Lower leg skin (tissue), 4 donors: Measurements from ENCODE around the gene MS4A3. TPM values are rescaled to one million over a fixed set of nuclear protein-coding genes. Genes with fewer than 3 reads are reported as not detected.
"Not testable (repeated sequence)": the region's sequence is repeated elsewhere in the genome, so short reads cannot be mapped to it uniquely, and the experiment has no call there.

ENCODE experiments used
- DNase-seq, 2 donors: peaks; one replicate each; pipeline ENCODE4 v3.0.0-alpha.2; 2019; ENCODE audit warnings: low spot score in 2 of 2
- H3K4me3 ChIP-seq: fragments of 200-600 bp; sonication (generic); 2 replicates; pipeline ENCODE4 v1.5.1; 2017; ENCODE audit warnings: mild to moderate bottlenecking, low read depth; ENCODE audit not compliant: poor library complexity, severe bottlenecking
- POLR2A ChIP-seq, 2 donors: fragments of 450-650 bp; IDR thresholded peaks; one replicate each; pipeline ENCODE4 v1.6.1; 2016 to 2017; ENCODE audit warnings: antibody characterized with exemption in 2 of 2, mild to moderate bottlenecking in 1 of 2, moderate library complexity in 1 of 2
- WGBS, 2 donors: methylation state at CpG; one replicate each; pipeline ENCODE4 v1.1.5; 2018; 5-methylcytosine and 5-hydroxymethylcytosine counted together
- intact Hi-C: fragments of 100-400 bp; cut with DNase I; formaldehyde crosslinking; loops from one replicate; pipeline ENCODE4 v1.15.0; 2023; ENCODE audit warnings: low total_unique reads
- total RNA-seq, 4 donors: library from RNA; depleted of rRNA; stranded (reverse); fragments of >200 nt; gene quantifications; one replicate each; pipeline ENCODE4 v1.1.0, GENCODE V29; 2016
- TF ChIP-seq, protein P1 (sequence below), 3 donors: fragments of 450-650 bp; IDR thresholded peaks; one replicate each; pipeline ENCODE4 v1.5.1; 2016; ENCODE audit warnings: antibody characterized with exemption in 3 of 3, mild to moderate bottlenecking in 3 of 3, moderate library complexity in 2 of 3

MS4A3 gene
- total RNA-seq, 4 donors from 2014 or later = not detected

- H3K4me3 ChIP-seq = no peak overlapping the region
- no peak for DNase-seq
- intact Hi-C loops = no loop called here
- WGBS, 2 donors = 81 to 87% methylated on average over 1 of the region's 1 CpG
- TF ChIP-seq, protein P1, sequence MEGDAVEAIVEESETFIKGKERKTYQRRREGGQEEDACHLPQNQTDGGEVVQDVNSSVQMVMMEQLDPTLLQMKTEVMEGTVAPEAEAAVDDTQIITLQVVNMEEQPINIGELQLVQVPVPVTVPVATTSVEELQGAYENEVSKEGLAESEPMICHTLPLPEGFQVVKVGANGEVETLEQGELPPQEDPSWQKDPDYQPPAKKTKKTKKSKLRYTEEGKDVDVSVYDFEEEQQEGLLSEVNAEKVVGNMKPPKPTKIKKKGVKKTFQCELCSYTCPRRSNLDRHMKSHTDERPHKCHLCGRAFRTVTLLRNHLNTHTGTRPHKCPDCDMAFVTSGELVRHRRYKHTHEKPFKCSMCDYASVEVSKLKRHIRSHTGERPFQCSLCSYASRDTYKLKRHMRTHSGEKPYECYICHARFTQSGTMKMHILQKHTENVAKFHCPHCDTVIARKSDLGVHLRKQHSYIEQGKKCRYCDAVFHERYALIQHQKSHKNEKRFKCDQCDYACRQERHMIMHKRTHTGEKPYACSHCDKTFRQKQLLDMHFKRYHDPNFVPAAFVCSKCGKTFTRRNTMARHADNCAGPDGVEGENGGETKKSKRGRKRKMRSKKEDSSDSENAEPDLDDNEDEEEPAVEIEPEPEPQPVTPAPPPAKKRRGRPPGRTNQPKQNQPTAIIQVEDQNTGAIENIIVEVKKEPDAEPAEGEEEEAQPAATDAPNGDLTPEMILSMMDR (IDR thresholded peaks at IDR 0.05) = no peak
- no peak for TF ChIP-seq POLR2A (IDR thresholded peaks at IDR 0.05)
Observed at GRCh38 chr11:60087239-60087638, 30.8 kb downstream of the MS4A3 start.

DNA sequence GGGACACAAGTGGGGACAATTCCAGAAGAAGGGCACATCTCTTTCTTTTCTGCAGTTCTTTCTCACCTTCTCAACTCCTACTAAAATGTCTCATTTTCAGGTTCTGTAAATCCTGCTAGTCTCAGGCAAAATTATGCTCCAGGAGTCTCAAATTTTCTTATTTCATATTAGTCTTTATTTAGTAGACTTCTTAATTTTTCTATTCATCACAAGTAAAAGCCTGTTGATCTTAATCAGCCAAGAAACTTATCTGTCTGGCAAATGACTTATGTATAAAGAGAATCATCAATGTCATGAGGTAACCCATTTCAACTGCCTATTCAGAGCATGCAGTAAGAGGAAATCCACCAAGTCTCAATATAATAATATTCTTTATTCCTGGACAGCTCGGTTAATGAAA is 31.9 kb downstream of the MS4A3 start, which contains the start of gene MS4A2:
Gene MS4A2, plus strand, starts transcription at position 301 of the 400 bp plus-strand sequence. CDS start 102 bp downstream, outside the sequence.
- no peak for DNase-seq
- WGBS, 2 donors = 77 to 85% methylated on average over 1 of the region's 1 CpG
- H3K4me3 ChIP-seq = no peak within 1 kb of the TSS
- intact Hi-C loops = no loop called here
- TF ChIP-seq, protein P1 (IDR thresholded peaks at IDR 0.05) = no peak
- no peak for TF ChIP-seq POLR2A (IDR thresholded peaks at IDR 0.05)

- H3K4me3 ChIP-seq = no peak overlapping the region
- no peak for DNase-seq
- TF ChIP-seq, protein P1 (IDR thresholded peaks at IDR 0.05) = no peak
- TF ChIP-seq POLR2A (IDR thresholded peaks at IDR 0.05) = no peak
- intact Hi-C loops = no loop called here
- WGBS, 2 donors = 76 to 77% methylated on average over 4 of the region's 4 CpGs
Observed at GRCh38 chr11:60095477-60096120, 39.1 kb downstream of the MS4A3 start.

DNA sequence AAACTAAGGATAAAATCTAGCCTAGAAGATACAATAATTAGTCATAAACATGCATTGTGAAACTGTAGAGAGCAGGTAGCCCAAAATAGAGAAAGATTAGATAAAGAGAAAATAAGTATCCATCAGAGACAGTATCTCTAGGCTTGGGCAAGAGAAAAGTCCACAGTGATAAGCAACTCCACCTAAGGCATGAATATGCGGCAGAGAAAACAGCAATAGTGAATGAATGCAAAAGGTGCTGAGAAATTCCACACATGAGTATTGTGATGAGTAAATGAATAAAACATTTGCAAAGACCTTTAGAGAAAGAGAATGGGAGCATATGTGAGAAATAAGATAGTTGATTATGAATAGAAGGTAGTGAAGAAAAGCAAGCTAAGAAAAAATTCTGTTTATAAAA is 40.7 kb downstream of the MS4A3 start:
- 87 to 89% methylated on average over 1 of the region's 1 CpG for WGBS, 2 donors
- no peak for DNase-seq
- no peak overlapping the region for H3K4me3 ChIP-seq
- intact Hi-C loops = no loop called here
- TF ChIP-seq, protein P1 (IDR thresholded peaks at IDR 0.05) = no peak
- TF ChIP-seq POLR2A (IDR thresholded peaks at IDR 0.05) = no peak

DNA sequence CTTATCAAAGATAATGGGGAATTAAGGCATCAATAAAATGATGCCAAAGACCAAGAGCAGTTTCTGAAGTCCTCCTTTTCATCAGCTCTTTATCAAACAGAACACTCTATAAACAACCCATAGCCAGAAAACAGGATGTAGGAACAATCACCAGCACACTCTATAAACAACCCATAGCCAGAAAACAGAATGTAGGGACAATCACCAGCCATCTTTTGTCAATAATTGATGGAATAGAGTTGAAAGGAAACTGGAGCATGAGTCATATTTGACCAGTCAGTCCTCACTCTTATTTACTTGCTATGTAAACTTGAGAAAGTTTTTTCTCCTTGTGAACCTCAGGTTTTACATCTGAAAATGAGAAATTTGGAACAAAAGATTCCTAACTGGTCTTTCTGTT is 42.0 kb downstream of the MS4A3 start:
- no peak overlapping the region for H3K4me3 ChIP-seq
- intact Hi-C loops = no loop called here
- TF ChIP-seq POLR2A (IDR thresholded peaks at IDR 0.05) = no peak
- TF ChIP-seq, protein P1 (IDR thresholded peaks at IDR 0.05) = no peak
- no peak for DNase-seq

- WGBS, 2 donors = 82 to 86% methylated on average over 1 of the region's 1 CpG
- intact Hi-C loops = no loop called here
- TF ChIP-seq, protein P1 (IDR thresholded peaks at IDR 0.05) = no peak
- no peak for TF ChIP-seq POLR2A (IDR thresholded peaks at IDR 0.05)
- DNase-seq = no peak
- no peak overlapping the region for H3K4me3 ChIP-seq
Observed at GRCh38 chr11:60100516-60100915, 44.1 kb downstream of the MS4A3 start.

DNA sequence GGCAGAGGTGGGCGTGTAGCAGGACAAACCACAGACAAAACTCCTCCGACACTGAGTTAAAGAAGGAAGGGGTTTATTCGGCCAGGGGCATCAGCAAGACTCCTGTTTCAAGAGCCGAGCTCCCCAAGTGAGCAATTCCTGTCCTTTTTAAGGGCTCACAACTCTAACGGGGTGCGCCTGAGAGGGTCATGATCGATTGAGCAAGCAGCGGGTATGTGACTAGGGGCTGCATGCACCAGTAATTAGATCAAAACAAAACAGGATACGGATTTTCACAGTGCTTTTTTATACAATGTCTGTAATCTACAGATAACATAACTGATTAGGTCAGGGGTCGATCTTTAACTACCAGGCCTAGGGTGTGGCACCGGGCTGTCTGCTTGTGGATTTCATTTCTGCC is 44.9 kb downstream of the MS4A3 start:
- DNase-seq, H3K4me3 ChIP-seq, intact Hi-C loops: not testable (repeated sequence)
- 77 to 80% methylated on average over 11 of the region's 11 CpGs for WGBS, 2 donors

DNA sequence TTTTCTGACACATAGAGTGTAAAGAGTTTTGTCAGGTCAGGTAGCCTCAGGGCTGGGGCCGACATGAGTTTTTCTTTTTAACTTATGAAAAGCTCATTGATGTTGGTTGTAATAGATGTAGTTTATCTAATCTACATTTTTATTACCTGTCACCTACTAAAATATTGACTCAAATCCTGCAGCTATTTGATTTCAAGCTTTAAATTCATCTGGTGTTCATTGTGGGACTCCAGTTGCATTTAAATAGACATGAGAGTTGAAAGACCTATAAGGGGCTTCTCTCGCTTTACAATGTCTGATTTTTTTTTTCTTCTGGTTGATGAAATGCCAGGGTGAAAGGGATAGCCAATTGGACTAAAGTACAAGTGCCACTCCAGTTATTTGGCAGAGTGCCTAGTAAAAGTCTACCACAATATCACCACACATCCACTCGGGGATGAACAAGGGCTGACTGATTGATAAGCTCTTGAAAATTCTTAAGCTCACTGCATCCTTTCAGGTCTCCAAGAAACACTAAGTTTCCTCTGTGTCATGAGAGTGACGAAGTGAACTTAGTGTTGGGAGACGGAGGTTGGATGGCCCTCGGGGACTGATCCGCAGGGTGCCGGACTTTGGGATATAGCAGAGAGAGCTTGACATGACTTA is 48.1 kb downstream of the MS4A3 start:
- H3K4me3 ChIP-seq, DNase-seq, intact Hi-C loops: not testable (repeated sequence)
- WGBS, 2 donors = 77 to 80% methylated on average over 8 of the region's 8 CpGs
